Measurements from ENCODE around the gene HVCN1. TPM values are rescaled to one million over a fixed set of nuclear protein-coding genes. Genes with fewer than 3 reads are reported as not detected.

The HVCN1 gene
- total and polyA plus RNA-seq, 2 donors (not counting 1 experiment from before 2014, with no cell fraction given): 216 to 422 TPM

DNA sequence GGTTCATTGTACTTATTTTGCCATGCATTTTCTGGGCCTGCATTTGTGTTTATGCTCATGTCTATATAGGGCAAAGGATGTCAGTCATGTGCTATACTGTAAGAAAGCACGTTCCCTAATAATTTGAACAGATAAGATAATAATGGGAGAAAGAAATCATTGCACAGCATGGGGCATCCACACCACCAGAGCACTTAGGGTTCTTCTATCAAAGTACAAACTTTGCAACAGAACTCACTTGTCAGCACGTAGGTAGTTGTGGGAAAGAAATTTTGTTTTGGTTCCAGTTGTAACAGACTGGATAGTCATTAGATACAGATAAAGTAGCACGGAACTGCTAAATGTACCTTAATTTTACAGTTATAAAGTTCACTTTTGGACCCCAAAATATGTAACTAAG lies 43.7 kb upstream of the HVCN1 start:
- no peaks in the 10 kb centered on the region for H3K9me3 ChIP-seq (ENCODE audit: control extremely low read depth in 1 of 3, control insufficient read depth in 2 of 3, insufficient read depth in 1 of 3, low read length in 2 of 3)
- H3K4me3 ChIP-seq (ENCODE audit: control extremely low read depth in 1 of 5, extremely low read depth in 1 of 5, insufficient read depth in 1 of 5, low read depth in 2 of 5, low read length in 4 of 5): no peak overlapping the region
- H3K27ac Mint-ChIP-seq: peak overlapping the region; percentile 56
- H3K4me1 Mint-ChIP-seq: peaks cover 60% of the 10 kb centered on the region
- H3K27me3 Mint-ChIP-seq: no peaks in the 10 kb centered on the region
- no peak for DNase-seq
- TF ChIP-seq, protein P1, sequence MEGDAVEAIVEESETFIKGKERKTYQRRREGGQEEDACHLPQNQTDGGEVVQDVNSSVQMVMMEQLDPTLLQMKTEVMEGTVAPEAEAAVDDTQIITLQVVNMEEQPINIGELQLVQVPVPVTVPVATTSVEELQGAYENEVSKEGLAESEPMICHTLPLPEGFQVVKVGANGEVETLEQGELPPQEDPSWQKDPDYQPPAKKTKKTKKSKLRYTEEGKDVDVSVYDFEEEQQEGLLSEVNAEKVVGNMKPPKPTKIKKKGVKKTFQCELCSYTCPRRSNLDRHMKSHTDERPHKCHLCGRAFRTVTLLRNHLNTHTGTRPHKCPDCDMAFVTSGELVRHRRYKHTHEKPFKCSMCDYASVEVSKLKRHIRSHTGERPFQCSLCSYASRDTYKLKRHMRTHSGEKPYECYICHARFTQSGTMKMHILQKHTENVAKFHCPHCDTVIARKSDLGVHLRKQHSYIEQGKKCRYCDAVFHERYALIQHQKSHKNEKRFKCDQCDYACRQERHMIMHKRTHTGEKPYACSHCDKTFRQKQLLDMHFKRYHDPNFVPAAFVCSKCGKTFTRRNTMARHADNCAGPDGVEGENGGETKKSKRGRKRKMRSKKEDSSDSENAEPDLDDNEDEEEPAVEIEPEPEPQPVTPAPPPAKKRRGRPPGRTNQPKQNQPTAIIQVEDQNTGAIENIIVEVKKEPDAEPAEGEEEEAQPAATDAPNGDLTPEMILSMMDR (IDR thresholded peaks at IDR 0.05): no peak
- TF ChIP-seq EZH2 (IDR thresholded peaks at IDR 0.05; ENCODE audit: borderline replicate concordance, insufficient read depth, low read depth, low read length, poor library complexity, severe bottlenecking): no peak
- peaks cover 21 to 28% of the 10 kb centered on the region in 2 donors for H3K4me1 ChIP-seq (ENCODE audit: control insufficient read depth in 2 of 2, insufficient read depth in 2 of 2, low read length in 2 of 2)
- no peak overlapping the region for H2AFZ ChIP-seq (ENCODE audit: insufficient read depth, low read depth, low read length, poor library complexity, severe bottlenecking)
- POLR2A ChIA-PET: no interaction called here
- H4K20me1 ChIP-seq (ENCODE audit: control insufficient read depth, insufficient read depth, low read length, poor library complexity, severe bottlenecking): peaks cover 45% of the 10 kb centered on the region
- CTCF ChIA-PET: no interaction called here
- ATAC-seq (ENCODE audit: low read depth): no peak
- peaks cover 94% of the 10 kb centered on the region for H3K79me2 ChIP-seq (ENCODE audit: control insufficient read depth, insufficient read depth, low read length)
- intact Hi-C loops (cut with micrococcal nuclease): no loop called here
- H3K4me3 Mint-ChIP-seq: no peak overlapping the region
- H3K4me2 ChIP-seq (replicated peaks; ENCODE audit: low read depth, low read length, poor library complexity, severe bottlenecking): no peak overlapping the region
- no peaks in the 10 kb centered on the region for H3K9me3 Mint-ChIP-seq (ENCODE audit: insufficient read depth)
- H3K27ac ChIP-seq (ENCODE audit: low read length in 2 of 2): peak overlapping the region in 1 of 2 donors; percentile 42
- no peak overlapping the region for H3K9ac ChIP-seq (ENCODE audit: low read length)
- WGBS (ENCODE audit: insufficient coverage): no CpG with 5 or more reads among the region's 3 CpGs
- no peaks in the 10 kb centered on the region for H3K27me3 ChIP-seq (replicated peaks in 1 of 4; ENCODE audit: control extremely low read depth in 1 of 4, control insufficient read depth in 3 of 4, insufficient read depth in 4 of 4, low read length in 3 of 4)
- peaks cover 15 to 60% of the 10 kb centered on the region in 2 experiments for H3K36me3 ChIP-seq (replicated peaks in 1 of 2; ENCODE audit: control extremely low read depth in 1 of 2, control insufficient read depth in 1 of 2, extremely low read depth in 1 of 2, insufficient read depth in 2 of 2, low read length in 1 of 2)

DNA sequence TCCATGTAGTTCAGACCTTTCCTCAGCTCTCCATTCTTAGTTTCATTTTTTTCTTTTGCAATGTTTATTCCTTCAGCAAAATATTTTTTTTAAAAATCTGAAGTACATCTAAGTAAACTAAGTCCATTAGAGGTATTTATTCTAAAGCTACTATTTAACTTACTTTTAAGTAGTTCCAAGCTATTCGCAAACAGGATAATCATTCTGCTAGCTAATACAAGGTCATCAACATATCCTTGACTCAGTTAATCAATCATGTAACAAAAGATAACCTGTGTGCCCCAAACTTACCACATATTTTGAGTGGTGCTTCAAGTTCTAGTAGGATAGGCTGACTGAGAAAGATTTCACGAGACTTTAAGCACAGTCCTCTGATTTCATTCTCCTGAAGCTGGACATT lies 42.6 kb upstream of the HVCN1 start:
- Histone ChIP-seq H3K4me2 (replicated peaks; ENCODE audit: low read depth, low read length, poor library complexity, severe bottlenecking) (no peak overlapping the region), H3K36me3 (replicated peaks in 1 of 2; ENCODE audit: control extremely low read depth in 1 of 2, control insufficient read depth in 1 of 2, extremely low read depth in 1 of 2, insufficient read depth in 2 of 2, low read length in 1 of 2) (peaks cover 16 to 68% of the 10 kb centered on the region in 2 experiments), H3K4me1 (ENCODE audit: control insufficient read depth in 2 of 2, insufficient read depth in 2 of 2, low read length in 2 of 2) (peaks cover 31 to 37% of the 10 kb centered on the region in 2 donors), H3K27ac (ENCODE audit: low read length in 2 of 2) (peak overlapping the region in 1 of 2 donors; percentile 42), H3K9me3 (ENCODE audit: control extremely low read depth in 1 of 3, control insufficient read depth in 2 of 3, insufficient read depth in 1 of 3, low read length in 2 of 3) (no peaks in the 10 kb centered on the region), H3K9ac (ENCODE audit: low read length) (peak overlapping the region; percentile 1), H4K20me1 (ENCODE audit: control insufficient read depth, insufficient read depth, low read length, poor library complexity, severe bottlenecking) (peaks cover 55% of the 10 kb centered on the region), H3K27me3 (replicated peaks in 1 of 4; ENCODE audit: control extremely low read depth in 1 of 4, control insufficient read depth in 3 of 4, insufficient read depth in 4 of 4, low read length in 3 of 4) (no peaks in the 10 kb centered on the region), H3K4me3 (ENCODE audit: control extremely low read depth in 1 of 5, extremely low read depth in 1 of 5, insufficient read depth in 1 of 5, low read depth in 2 of 5, low read length in 4 of 5) (no peak overlapping the region), H2AFZ (ENCODE audit: insufficient read depth, low read depth, low read length, poor library complexity, severe bottlenecking) (no peak overlapping the region), H3K79me2 (ENCODE audit: control insufficient read depth, insufficient read depth, low read length) (peaks cover 93% of the 10 kb centered on the region)
- TF ChIP-seq, protein P1 (IDR thresholded peaks at IDR 0.05): no peak
- TF ChIP-seq EZH2 (IDR thresholded peaks at IDR 0.05; ENCODE audit: borderline replicate concordance, insufficient read depth, low read depth, low read length, poor library complexity, severe bottlenecking): no peak
- ChIA-PET POLR2A (no interaction called here), CTCF (interaction anchor here (0.9 to 1.6 kb wide), 3 partner anchors 9 to 179 kb away, joined by 3 to 6 read pairs (median 3); no protein-coding TSS in a partner anchor)
- H3K4me1 Mint-ChIP-seq: peaks cover 64% of the 10 kb centered on the region
- intact Hi-C loops (cut with micrococcal nuclease): no loop called here
- no peaks in the 10 kb centered on the region for H3K9me3 Mint-ChIP-seq (ENCODE audit: insufficient read depth)
- no peak overlapping the region for H3K27ac Mint-ChIP-seq
- WGBS (ENCODE audit: insufficient coverage): no CpG with 5 or more reads among the region's 2 CpGs
- DNase-seq (no peak), ATAC-seq (ENCODE audit: low read depth) (no peak)
- no peaks in the 10 kb centered on the region for H3K27me3 Mint-ChIP-seq
- no peak overlapping the region for H3K4me3 Mint-ChIP-seq
